HepG2 (cell line): Measurements from ENCODE around the gene LDLRAD4. TPM values are rescaled to one million over a fixed set of nuclear protein-coding genes. Genes with fewer than 3 reads are reported as not detected.

Experiments used
- ATAC-seq: fragments of 200-7000 bp; cut with Tn5 transposase; 3 replicates; pipeline ENCODE4 v1.9.1; 2020; ENCODE audit warnings: mild to moderate bottlenecking, moderate library complexity
- BruUV-seq: library from RNA; stranded (reverse); fragments of 400-500 nt; replicated peaks from 2 replicates; lab custom pipeline; 2021; lab: Mats Ljungman, UMichigan
- CTCF ChIA-PET: fragments of 300-600 bp; formaldehyde crosslinking; extraction: SDS; loops from one replicate; lab custom pipeline; 2021; ENCODE audit warnings: low total read pairs, inconsistent platforms, low intra/inter-chr PET ratio; lab: Yijun Ruan, JAX
- POLR2A ChIA-PET: fragments of 350-600 bp; sonication (Branson Sonifier 250); formaldehyde crosslinking; loops from one replicate; lab custom pipeline; 2020; ENCODE audit warnings: antibody characterized with exemption, inconsistent platforms; lab: Yijun Ruan, JAX
- DNase-seq: peaks from one replicate; pipeline ENCODE4 v3.0.0-alpha.2; 2015; ENCODE audit warnings: low spot score
- FAIRE-seq: peaks from 3 replicates; lab custom pipeline; 2011; peaks lifted over from hg19 to GRCh38; lab: Jason Lieb, UNC
- H2AFZ ChIP-seq: one replicate; pipeline ENCODE4 v1.6.1; 2011; ENCODE audit warnings: low read length, inconsistent platforms
- H3K27ac ChIP-seq: fragments of 300-600 bp; 3 replicates; pipeline ENCODE4 v1.8.0; 2011; ENCODE audit warnings: mixed run types, mild to moderate bottlenecking, mixed read lengths, low read length, inconsistent platforms; ENCODE audit not compliant: insufficient read depth; ENCODE audit errors: extremely low read length
- H3K27me3 ChIP-seq, 2 experiments: fragments of 200-600 bp in 1 of 2; 2 replicates in 1 of 2; 3 replicates in 1 of 2; pipeline versions ENCODE4 v1.6.0 to v1.8.0; 2011; ENCODE audit warnings: low read length in 2 of 2, mild to moderate bottlenecking in 2 of 2, moderate library complexity in 2 of 2, inconsistent platforms in 1 of 2; ENCODE audit not compliant: insufficient read depth in 2 of 2, control insufficient read depth in 1 of 2
- H3K36me3 ChIP-seq, 2 experiments: fragments of 200-600 bp in 1 of 2; replicated peaks in 1 of 2; 2 replicates in 1 of 2; 3 replicates in 1 of 2; pipeline versions ENCODE4 v1.5.1 to v1.8.0; 2011; ENCODE audit warnings: low read length in 2 of 2, inconsistent platforms in 1 of 2; ENCODE audit not compliant: insufficient read depth in 2 of 2, control insufficient read depth in 1 of 2
- H3K4me1 ChIP-seq: 2 replicates; pipeline ENCODE4 v1.5.1; 2012; ENCODE audit warnings: low read length, inconsistent platforms; ENCODE audit not compliant: insufficient read depth
- H3K4me2 ChIP-seq: 2 replicates; pipeline ENCODE4 v1.6.0; 2011; ENCODE audit warnings: low read depth, low read length, inconsistent platforms
- H3K4me3 ChIP-seq, 3 experiments: fragments of 200-600 bp in 1 of 3; sonication (generic), shearing (Covaris generic) in 1 of 3; replicated peaks in 1 of 3; 2 replicates each; pipeline ENCODE4 v1.5.1; 2011 to 2016; ENCODE audit warnings: low read length in 3 of 3, inconsistent platforms in 2 of 3, low read depth in 2 of 3, mild to moderate bottlenecking in 2 of 3, control low read depth in 1 of 3, mixed read lengths in 1 of 3; ENCODE audit not compliant: insufficient read depth in 1 of 3
- H3K79me2 ChIP-seq: one replicate; pipeline ENCODE4 v1.6.1; 2011; ENCODE audit warnings: low read length, inconsistent platforms; ENCODE audit not compliant: insufficient read depth
- H3K9ac ChIP-seq: 2 replicates; pipeline ENCODE4 v1.6.0; 2011; ENCODE audit warnings: mild to moderate bottlenecking, low read depth, low read length, inconsistent platforms; ENCODE audit not compliant: insufficient read depth
- H3K9me3 ChIP-seq: 2 replicates; pipeline ENCODE4 v1.5.1; 2012; ENCODE audit warnings: mild to moderate bottlenecking, low read length
- H4K20me1 ChIP-seq: 2 replicates; pipeline ENCODE4 v1.6.0; 2011; ENCODE audit warnings: inconsistent platforms, mild to moderate bottlenecking, low read length, moderate library complexity; ENCODE audit not compliant: insufficient read depth
- BATF2 ChIP-seq: sonication (generic); formaldehyde crosslinking; IDR thresholded peaks from 2 replicates; pipeline ENCODE4 v1.8.0; 2022; ENCODE audit warnings: mild to moderate bottlenecking, missing genetic modification reagents, moderate library complexity
- CHD2 ChIP-seq: IDR thresholded peaks from 2 replicates; pipeline ENCODE4 v1.6.1; 2011; ENCODE audit warnings: low read depth, low read length, improper control_type of control experiment
- DRAP1 ChIP-seq: IDR thresholded peaks from 2 replicates; pipeline ENCODE4 v1.6.1; 2016; ENCODE audit warnings: missing genetic modification reagents, missing compliant biosample characterization
- E2F5 ChIP-seq: sonication (generic); formaldehyde crosslinking; conservative IDR thresholded peaks from 2 replicates; pipeline ENCODE4 v1.4.0; 2020; ENCODE audit warnings: missing genetic modification reagents
- KDM5A ChIP-seq: fragments of 200-600 bp; sonication (generic); IDR thresholded peaks from 2 replicates; pipeline ENCODE4 v1.7.0; 2018; ENCODE audit warnings: antibody characterized with exemption, mild to moderate bottlenecking, low read length, borderline replicate concordance
- NRL ChIP-seq: sonication (generic); formaldehyde crosslinking; IDR thresholded peaks from 2 replicates; pipeline ENCODE4 v1.5.0; 2020; ENCODE audit warnings: missing genetic modification reagents, mild to moderate bottlenecking, moderate library complexity, borderline replicate concordance
- POLR2AphosphoS2 ChIP-seq: IDR thresholded peaks from 2 replicates; pipeline ENCODE4 v1.6.1; 2011; ENCODE audit warnings: low read depth, low read length, improper control_type of control experiment
- RCOR2 ChIP-seq: IDR thresholded peaks from 2 replicates; pipeline ENCODE4 v1.6.1; 2016; ENCODE audit warnings: missing biosample characterization, missing genetic modification reagents
- TCF7L2 ChIP-seq: IDR thresholded peaks from 2 replicates; pipeline ENCODE4 v1.6.1; 2011; ENCODE audit warnings: mild to moderate bottlenecking, low read depth, low read length, moderate library complexity
- ZBTB26 ChIP-seq: IDR thresholded peaks from 2 replicates; pipeline ENCODE4 v1.6.1; 2016; ENCODE audit warnings: missing compliant biosample characterization, missing genetic modification reagents, borderline replicate concordance
- ZNF296 ChIP-seq: sonication (generic); formaldehyde crosslinking; conservative IDR thresholded peaks from 2 replicates; pipeline ENCODE4 v1.5.0; 2020; ENCODE audit warnings: mild to moderate bottlenecking, missing genetic modification reagents
- ZNF317 ChIP-seq: sonication (generic); formaldehyde crosslinking; IDR thresholded peaks from 2 replicates; pipeline ENCODE4 v1.5.0; 2020; ENCODE audit warnings: mild to moderate bottlenecking, missing genetic modification reagents
- ZNF530 ChIP-seq: sonication (generic); formaldehyde crosslinking; IDR thresholded peaks from 2 replicates; pipeline ENCODE4 v1.5.0; 2020; ENCODE audit warnings: low read depth, mild to moderate bottlenecking, missing genetic modification reagents
- ZNF780A ChIP-seq: sonication (generic); formaldehyde crosslinking; IDR thresholded peaks from 2 replicates; pipeline ENCODE4 v1.8.0; 2022; ENCODE audit warnings: mild to moderate bottlenecking, missing genetic modification reagents, moderate library complexity
- WGBS: methylation state at CpG from one replicate; pipeline ENCODE4 v1.1.6; 2017; ENCODE audit warnings: low lambda C conversion rate; 5-methylcytosine and 5-hydroxymethylcytosine counted together
- in situ Hi-C: cut with HindIII; loops from 2 replicates; pipeline ENCODE4 v1.10.0; 2017; ENCODE audit warnings: low pct_unique_long_range_greater_than_20kb; ENCODE audit not compliant: extremely low pct_ligation_motif_present
- intact Hi-C: fragments of 100-400 bp; cut with micrococcal nuclease; formaldehyde crosslinking; loops from one replicate; pipeline ENCODE4 v1.10.0; 2022; ENCODE audit not compliant: unreplicated experiment
- polyA plus RNA-seq, 8 experiments: library from polyadenylated mRNA; depleted of rRNA in 3 of 8; stranded (reverse) in 7 of 8; unstranded in 1 of 8; fragments of >200 nt; fragmentation: Illumina TruSeq in 4 of 8; extraction: Trizol in 4 of 8; gene quantifications; 2 replicates each; pipeline versions ENCODE4 v1.2.1 to v1.2.3, GENCODE V29; 2011 to 2016; ENCODE audit warnings: low read depth in 4 of 8, missing spikeins in 1 of 8, mixed read lengths in 1 of 8; ENCODE audit not compliant: insufficient read depth in 1 of 8
- total RNA-seq, 5 experiments: library from RNA; depleted of rRNA; stranded (reverse); fragments of >200 nt; fragmentation: Illumina TruSeq; extraction: Trizol; gene quantifications; 2 replicates each; pipeline ENCODE4 v1.2.3, GENCODE V29; 2016; ENCODE audit warnings: low read depth in 1 of 5
- TF ChIP-seq, protein P1 (sequence below): sonication (generic); formaldehyde crosslinking; IDR thresholded peaks from 2 replicates; pipeline ENCODE4 v1.8.1; 2023; ENCODE audit warnings: mild to moderate bottlenecking, missing genetic modification reagents

LDLRAD4 gene
- total and polyA plus RNA-seq, 2 of the 13 experiments (the other 11 are each of a cell fraction or from before 2014, with no cell fraction given) = 13.6 to 20.9 TPM

GRCh38 chr18:13473751-13474150 lies 255.2 kb downstream of the LDLRAD4 start:
- Histone ChIP-seq H3K79me2 (no peaks in the 10 kb centered on the region), H3K4me1 (peaks cover 68% of the 10 kb centered on the region), H3K36me3 (no peaks in the 10 kb centered on the region), H2AFZ (no peak overlapping the region), H3K4me3 (no peak overlapping the region), H3K9ac (no peak overlapping the region), H4K20me1 (no peaks in the 10 kb centered on the region), H3K27me3 (no peaks in the 10 kb centered on the region), H3K4me2 (no peak overlapping the region), H3K9me3 (no peaks in the 10 kb centered on the region), H3K27ac (no peak overlapping the region)
- ATAC-seq = no peak
- no TSS peak for BruUV-seq
- intact Hi-C loops (loop anchor here (5.0 kb wide), 2 partner anchors 69 to 136 kb away; no protein-coding TSS in a partner anchor), in situ Hi-C loops (no loop called here)
- ChIA-PET CTCF (no interaction called here), POLR2A (no interaction called here)
- no peak for FAIRE-seq
- no peak for DNase-seq
- no peak for TF ChIP-seq CHD2
- no peak for TF ChIP-seq NRL (CRISPR knock-in tag)
- TF ChIP-seq ZNF296 (CRISPR knock-in tag) = no peak
- TF ChIP-seq RCOR2 (CRISPR knock-in tag) = no peak
- TF ChIP-seq DRAP1 = no peak
- TF ChIP-seq E2F5 (CRISPR knock-in tag) = no peak
- no peak for TF ChIP-seq ZNF317 (CRISPR knock-in tag)
- TF ChIP-seq ZBTB26 (CRISPR knock-in tag) = no peak
- no peak for TF ChIP-seq ZNF780A (CRISPR knock-in tag)
- TF ChIP-seq BATF2 = no peak
- no peak for TF ChIP-seq ZNF530 (CRISPR knock-in tag)
- TF ChIP-seq, protein P1, sequence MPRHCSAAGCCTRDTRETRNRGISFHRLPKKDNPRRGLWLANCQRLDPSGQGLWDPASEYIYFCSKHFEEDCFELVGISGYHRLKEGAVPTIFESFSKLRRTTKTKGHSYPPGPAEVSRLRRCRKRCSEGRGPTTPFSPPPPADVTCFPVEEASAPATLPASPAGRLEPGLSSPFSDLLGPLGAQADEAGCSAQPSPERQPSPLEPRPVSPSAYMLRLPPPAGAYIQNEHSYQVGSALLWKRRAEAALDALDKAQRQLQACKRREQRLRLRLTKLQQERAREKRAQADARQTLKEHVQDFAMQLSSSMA (CRISPR knock-in tag) = no peak
- no peak for TF ChIP-seq TCF7L2
- TF ChIP-seq POLR2AphosphoS2 = no peak
- TF ChIP-seq KDM5A = no peak
- WGBS = 96% methylated on average over 4 of the region's 6 CpGs
